ENCODE results near the gene GIGYF1.
"Not testable (repeated sequence)": the region's sequence is repeated elsewhere in the genome, so short reads cannot be mapped to it uniquely, and the experiment has no call there.

Gene GIGYF1

DNA sequence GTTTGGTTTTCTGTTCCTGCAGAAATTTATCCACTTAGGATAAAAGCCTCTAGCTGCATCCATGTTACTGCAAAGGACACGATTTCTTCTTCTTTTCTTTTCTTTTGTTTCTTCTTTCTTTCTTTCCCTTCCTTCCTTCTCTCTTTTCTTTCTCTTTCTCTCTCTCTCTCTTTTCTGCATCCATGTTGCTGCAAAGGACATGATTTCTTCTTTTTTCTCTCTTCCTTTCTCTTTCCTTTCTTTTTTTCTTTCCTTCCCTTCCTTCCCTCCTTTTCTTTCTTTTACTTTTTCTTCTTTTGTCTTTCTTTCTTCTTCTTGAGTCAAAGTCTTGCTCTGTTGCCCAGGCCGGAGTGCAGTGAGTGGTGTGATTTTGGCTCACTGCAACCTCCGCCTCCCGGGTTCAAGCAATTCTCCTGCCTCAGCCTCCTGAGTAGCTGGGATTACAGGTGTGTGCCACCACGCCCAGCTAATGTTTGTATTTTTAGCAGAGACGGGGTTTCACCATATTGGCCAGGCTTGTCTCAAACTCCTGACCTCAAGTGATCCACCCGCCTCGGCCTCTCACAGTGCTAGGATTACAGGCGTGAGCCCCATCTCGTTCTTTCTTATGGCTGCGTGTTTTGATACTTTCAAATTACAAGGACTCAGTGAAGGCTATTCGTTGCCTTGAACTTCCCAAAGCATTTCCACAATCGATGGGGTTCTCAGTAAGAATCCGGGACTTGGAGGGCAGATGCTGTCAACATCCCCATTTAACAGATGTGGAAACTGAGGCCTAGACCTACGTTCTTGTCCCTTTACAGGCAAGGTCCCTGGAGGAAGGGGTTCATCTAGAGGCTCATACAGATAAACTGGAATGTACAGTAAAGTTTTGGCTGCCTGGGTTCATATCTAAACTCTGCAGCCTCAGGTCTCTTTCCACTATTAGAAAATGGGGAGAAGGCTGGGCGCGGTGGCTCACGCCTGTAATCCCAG lies 22.4 kb downstream of the GIGYF1 start:
- DNase-seq (ENCODE audit: low read depth): no peak

DNA sequence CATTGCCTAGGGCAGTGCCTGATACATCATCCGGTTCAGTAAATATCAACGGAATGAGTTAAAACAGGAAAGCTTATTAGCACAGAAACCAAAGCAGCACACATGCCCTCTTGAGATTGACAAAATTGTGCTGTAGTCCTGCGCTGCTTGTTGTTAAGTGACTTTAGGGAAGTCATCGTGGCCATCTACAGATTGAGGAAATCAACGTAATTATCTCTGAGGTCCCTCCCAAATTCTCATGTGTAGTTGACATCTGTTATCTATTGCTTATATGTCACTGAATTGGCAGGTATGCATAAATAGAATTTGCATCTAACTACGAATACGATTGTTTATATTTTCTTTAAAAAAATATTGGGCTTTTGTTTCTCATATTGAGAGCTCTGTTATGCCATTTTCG lies 24.0 kb downstream of the GIGYF1 start:
- DNase-seq (ENCODE audit: low read depth): no peak

DNA sequence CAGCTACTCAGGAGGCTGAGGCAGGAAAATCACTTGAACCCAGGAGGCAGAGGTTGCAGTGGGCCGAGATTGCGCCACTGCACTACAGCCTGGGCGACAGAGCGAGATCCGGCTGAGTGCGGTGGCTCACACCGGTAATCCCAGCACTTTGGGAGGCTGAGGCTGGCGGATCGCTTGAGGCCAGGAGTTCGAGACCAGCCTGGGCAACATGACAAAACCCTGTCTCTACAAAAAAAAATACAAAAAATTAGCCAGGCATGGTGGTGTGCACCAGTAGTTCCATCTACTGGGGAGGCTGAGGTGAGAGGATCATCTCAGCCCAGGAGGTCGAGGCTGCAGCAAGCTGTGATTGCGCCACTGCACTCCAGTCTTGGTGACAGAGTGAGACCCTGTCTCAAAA lies 24.9 kb downstream of the GIGYF1 start:
- not testable (repeated sequence) for DNase-seq (ENCODE audit: low read depth)

DNA sequence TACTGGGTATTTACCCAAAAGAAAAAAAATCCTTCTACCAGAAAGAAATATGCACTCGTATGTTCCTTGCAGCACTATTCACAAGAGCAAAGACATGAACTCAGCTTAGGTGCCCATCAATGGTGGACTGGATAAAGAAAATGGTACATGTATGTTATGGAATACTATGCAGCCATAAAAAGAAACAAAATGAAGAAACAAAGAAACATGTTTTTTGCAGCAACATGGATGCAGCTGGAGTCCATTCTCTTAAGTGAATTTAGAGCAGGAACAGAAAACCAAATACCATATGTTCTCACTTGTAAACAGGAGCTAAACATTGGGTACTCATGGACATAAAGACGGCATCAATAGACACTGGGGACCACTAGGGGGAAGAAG lies 26.0 kb downstream of the GIGYF1 start:
- DNase-seq (ENCODE audit: low read depth): no peak

DNA sequence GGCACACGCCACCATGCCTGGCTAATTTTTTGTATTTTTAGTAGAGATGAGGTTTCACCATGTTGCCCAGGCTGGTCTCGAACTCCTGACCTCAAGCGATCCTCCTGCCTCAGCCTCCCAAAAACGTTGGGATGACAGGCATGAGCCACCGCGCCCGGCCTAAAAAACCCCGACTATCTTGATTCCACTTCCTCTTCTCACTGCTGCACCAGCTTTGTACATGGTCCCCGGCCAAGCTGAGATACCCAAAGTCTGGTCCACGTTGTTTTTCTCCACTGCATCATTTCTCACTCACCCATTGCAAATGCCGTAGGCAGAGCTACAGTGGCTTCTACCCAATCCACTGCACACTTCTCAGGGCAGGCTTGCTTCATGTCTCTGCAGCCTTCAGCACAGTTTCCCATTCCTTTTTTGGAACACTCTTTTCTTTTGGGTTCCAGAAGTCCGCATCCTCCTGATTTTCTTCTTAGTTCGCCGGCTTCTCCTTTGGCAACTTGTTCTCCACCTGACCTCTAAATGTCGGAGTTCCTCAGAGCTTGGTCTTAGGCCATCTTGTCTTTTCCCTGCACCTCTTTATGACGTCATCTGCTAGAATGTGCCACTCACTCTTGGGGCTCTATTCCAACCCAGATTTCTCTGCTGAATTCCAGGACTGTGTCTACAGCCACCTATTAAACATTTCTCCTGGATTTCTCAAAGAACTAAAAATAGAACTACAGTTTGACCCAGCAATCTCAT lies 26.6 kb downstream of the GIGYF1 start:
- no peak for DNase-seq (ENCODE audit: low read depth)

DNA sequence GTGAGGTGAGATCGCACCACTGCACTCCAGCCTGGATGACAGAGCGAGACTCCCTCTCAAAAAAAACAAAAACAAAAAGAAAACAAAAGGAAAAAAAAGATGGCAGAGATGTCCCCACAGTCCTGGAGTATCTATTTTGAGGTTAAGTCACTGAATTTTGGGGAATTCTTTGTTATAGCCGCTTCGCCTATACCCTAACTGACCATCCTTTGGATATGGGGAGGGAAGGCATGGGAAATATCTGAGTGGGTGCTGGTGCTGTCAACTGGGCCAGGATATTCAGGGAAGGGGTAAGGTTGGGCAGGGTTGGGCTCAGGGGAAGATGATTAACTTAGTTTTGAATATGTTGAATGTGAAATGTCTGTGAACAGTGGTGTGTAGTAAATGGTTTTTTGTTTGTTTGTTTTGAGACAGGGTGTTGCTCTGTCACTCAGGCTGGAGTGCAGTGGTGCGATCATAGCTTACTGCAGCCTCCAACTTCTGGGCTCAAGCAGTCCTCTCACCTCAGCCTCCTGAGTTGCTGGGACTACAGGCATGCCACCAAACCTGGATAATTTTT lies 28.8 kb downstream of the GIGYF1 start:
- no peak for DNase-seq (ENCODE audit: low read depth)

DNA sequence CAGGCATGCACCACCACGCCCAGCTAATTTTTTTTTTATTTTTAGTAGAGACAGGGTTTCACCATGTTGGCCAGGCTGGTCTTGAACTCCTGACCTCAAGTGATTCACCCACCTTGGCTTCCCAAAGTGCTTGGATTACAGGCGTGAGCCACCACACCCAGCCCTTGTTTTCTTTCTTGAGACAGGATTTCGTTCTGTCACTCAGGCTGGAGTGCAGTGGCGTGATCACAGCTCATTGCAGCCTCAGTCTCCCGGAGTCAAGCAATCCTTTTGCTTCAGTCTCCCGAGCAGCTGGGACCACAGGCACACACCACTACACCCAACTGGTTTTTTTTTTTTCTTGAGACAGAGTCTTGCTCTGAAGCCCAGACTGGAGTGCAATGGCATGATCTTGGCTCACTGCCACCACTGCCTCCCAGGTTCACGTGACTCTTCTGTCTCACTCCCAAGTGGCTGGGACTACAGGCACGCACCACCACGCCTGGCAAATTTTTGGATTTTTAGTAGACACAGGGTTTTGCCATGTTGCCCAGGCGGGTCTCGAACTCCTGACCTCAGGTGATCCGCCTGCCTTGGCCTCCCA lies 31.8 kb downstream of the GIGYF1 start:
- DNase-seq (ENCODE audit: low read depth): not testable (repeated sequence)

DNA sequence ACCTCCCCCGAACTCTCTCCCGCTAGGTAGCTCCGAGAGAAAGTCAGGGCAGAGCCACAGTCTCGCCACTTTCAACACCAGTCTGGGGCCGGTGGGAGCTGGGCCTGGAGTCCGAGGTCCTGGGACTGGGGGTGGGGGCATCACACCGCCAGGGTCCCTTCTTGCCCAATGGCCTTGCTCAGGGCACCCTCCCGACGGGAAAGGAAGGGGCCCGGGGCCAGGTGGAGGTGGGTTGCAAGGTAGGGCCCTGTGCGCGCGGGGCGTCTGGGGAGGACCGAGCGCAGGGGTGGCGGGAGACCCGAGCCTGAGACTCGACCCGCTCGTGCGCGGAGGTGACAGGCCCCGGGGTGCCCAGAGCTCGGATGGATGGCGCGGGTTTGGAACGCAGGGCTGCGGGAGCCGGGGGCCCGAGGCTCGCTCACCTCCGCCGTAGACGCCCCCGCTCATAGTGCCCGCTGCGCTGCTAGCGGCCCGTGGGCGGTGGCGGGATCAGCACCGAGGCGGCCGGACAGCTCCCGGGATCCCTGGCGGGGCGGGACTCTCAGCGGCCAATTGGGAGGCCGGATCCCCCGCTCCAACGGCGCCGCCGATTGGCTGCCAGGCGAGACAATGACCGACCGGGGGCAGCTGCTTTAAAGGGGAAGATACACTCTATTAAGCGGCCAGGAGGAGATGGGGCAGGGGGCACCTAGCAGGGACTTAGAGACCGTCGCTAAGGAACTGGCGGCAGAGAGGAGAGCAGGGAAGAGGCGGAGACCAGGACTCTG lies 38.0 kb downstream of the GIGYF1 start, which contains the start of gene ACTL6B:
ACTL6B (minus strand) TSS at position 541 of the 767 bp plus-strand sequence; CDS start at position 447, 94 bp downstream.
- DNase-seq (ENCODE audit: low read depth): no peak

DNA sequence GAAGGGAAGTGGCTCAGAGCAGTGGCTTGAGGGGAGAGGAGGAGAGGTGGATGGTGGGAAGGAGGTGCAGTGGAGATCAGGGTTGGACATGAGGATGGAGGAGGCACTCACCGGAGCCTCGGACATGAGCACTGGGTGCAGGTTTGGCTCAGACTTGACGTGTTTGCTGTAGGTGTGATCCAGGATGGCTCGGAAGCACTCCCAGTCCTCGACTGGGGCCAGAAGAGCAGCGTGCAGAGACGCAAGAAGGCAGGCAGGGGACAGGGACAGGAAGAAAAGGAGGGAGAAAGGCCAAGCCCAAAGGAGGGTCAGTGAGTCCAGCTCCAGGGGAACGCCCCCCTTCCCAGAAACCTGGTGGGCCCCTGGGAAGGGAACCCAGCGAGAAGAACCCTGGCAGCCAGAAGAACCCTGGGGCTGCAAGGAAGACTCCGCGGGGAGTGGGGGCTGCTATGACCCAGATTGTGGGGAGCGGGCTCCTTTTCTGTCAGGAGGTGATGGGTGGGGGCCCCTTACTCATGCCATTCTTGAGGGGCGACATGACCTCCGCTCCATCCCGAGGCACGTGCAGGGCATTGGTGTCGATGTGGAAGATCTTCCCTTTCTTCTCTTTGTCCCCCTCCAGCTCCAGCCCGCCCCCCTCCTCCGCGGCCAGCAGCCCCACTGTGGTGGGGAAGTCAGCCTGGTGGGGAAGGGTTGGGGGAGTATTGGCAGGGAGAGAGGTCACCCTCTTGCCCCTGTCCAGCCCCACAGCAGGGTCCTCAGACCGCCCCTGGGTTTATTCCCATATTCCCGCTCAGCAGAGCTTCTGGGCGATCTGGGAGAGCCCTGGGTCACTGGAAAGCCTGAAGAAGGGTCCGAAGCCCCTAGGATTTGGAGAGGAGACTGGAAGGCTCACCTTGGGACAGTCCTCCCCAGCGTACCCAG lies 38.9 kb downstream of the GIGYF1 start:
- no peak for DNase-seq (ENCODE audit: low read depth)

DNA sequence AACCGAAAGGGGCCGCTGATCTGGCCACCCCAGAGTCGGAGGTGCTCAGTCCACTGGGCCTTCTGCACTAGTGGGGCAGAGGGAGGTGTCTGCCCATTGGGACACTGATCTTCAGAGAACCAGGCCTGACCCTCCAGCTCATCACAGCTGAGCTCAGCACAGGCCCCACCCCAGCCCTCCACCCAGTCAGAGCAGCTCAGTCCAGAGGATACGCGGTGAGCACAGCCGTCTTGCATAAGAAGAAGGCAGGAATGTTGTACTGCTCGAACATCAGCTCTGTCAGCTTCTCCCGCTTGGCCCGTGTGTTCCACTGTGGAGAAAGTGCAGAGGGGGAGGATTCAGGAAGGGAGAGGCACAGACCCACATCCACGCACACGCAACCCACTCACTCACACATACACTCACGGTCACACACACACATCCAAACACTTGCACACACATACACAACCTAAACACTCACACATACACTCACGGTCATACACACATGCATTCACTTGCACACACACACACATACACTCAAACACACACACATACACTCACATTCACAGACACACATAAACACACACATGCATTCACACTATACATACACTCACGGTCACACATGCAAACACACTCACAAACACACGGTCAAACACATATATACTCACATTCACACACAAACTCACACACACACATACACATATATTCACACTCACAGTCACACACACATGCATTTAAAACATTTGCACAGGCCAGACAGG lies 44.1 kb downstream of the GIGYF1 start:
- DNase-seq (ENCODE audit: low read depth): no peak

DNA sequence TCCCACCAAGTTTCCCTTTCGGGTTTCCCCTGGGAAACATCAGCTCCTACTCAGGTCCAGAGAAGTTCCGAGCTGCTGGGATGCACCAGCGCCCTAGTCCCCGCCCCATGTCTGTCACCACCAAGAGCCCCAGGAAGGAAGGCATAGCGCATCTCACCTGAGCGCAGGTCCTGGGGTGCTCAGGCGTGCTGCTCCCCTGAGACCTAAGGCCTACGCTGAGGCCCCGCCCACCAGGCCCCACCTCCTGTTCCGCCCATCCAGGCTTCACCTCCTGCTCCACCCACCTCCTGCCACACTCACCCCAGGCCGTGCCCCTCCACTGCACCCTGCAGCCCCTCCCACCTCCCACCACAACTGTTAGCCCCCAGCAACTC lies 51.5 kb downstream of the GIGYF1 start:
- DNase-seq (ENCODE audit: low read depth): no peak

DNA sequence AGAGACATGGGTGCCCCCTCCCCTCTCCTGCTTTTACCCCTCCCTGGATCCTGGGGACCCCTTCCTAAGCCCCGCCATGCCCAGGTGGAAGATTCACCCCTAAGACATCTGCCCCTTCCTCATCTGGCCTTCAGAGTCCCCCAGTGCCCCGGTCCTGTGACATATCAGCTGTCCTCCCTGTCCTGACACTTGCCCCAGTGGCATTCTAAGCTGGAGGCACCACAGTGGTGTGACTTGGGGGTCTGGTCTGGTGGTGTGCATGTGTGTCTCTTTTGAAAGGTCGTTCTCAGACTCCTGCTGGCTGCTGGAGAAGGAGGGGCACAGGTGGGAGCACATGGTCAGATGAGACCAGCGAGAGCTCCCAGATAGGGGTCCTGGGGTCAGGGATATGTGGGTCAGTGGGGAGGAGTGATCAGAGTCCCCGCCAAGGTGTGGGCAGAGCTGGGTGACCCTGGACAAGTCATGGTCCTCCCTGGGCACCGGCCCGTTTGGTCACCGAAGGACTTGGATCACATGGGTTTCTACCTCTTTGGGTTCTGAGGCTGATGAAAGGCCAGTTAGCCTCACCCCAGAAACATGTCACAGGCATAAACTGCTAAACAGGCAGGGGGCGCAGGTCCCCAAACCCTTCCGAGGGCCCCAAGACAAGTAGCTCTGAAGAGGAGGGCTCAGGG lies 52.1 kb downstream of the GIGYF1 start:
- DNase-seq (ENCODE audit: low read depth): no peak

DNA sequence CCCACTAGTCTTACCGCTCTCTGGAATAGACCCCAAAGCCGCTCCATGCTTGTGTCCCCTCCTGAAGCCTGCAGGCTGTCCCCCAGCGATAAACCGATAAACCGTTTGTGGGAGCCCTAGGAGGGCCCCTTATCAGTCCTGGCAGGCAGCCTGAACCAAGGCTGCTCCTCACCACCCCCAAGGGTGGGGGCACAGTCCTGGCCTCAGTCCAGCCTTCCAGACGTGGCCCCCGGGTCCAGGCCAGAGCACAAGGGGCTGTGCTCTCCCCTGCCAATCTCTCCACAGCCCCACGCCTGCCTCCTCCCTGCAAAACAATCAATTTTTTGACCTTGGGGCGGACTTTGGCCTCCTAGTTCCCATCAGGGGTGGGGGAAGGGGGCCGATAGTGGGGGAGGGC lies 52.6 kb downstream of the GIGYF1 start, which contains the start of gene TFR2:
TFR2 (minus strand) TSS at position 90 of the 397 bp plus-strand sequence; CDS start at position 47, 43 bp downstream.
- DNase-seq (ENCODE audit: low read depth): no peak

DNA sequence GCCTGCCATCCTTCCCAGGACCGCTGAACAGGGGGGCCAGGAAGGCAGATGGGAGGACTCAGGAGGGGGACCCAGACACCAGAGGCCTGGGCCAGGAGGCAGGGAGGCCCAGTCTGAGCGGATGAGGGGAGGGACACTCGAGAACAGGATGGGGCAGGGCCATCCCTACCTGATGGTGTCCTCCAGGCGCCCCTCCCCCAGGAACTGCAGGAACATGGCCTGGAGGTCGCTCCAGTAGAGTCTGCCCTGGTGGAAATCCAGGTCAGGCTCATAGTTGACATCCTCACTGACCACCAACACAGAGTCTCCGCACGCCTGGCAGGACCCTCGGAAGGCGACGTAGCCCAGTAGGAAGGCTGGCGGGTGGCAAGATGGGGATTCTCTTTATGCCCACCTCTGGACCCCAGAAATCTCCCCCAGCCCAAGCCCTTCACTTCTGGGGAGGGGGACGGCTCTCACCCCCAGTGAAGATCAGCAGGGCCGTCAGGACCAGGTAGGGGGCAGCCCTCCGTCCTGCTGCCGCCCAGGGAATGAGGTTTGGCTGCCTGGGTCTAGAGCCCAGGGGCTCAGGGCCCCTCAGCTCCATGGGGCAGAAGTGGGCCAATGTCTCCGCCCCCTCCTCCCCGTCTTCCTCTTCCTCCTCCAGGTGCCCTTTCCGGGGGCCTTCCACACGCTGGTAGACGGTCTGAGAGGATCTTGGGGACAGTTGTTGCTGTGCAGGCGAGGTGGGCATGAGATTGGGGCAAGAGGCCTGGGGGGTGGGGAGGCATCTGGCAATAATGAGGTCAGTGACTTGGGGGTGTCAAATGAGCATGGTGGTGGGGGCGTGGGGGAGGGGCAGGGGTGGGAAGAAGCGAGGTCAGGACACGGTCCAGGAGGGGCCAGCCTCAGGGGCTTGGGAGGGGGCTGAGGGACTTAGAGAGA lies 53.3 kb downstream of the GIGYF1 start:
- DNase-seq (ENCODE audit: low read depth): no peak

DNA sequence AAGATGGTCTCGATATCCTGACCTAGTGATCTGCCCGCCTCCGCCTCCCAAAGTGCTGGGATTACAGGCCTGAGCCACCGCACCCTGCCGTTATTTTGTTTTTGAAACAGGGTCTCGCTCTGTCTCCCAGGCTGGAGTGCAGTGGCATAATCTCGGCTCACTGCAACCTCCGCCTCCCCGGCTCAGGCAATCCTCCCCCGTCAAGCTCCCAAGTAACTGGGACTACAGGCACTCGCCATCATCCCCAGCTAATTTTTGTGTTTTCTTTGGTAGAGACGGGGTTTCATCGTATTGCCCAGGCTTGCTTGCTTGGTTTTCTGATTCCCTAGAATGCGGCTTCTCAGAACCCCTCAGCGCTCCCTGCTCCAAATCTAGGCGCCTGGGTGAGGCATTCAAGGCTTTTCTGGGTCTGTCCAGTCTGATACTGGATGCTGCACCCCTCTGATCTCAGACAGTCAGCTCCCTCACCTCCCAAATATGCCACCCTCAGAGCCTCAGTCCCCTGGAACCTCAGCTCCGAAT lies 54.0 kb downstream of the GIGYF1 start:
- DNase-seq (ENCODE audit: low read depth): no peak

DNA sequence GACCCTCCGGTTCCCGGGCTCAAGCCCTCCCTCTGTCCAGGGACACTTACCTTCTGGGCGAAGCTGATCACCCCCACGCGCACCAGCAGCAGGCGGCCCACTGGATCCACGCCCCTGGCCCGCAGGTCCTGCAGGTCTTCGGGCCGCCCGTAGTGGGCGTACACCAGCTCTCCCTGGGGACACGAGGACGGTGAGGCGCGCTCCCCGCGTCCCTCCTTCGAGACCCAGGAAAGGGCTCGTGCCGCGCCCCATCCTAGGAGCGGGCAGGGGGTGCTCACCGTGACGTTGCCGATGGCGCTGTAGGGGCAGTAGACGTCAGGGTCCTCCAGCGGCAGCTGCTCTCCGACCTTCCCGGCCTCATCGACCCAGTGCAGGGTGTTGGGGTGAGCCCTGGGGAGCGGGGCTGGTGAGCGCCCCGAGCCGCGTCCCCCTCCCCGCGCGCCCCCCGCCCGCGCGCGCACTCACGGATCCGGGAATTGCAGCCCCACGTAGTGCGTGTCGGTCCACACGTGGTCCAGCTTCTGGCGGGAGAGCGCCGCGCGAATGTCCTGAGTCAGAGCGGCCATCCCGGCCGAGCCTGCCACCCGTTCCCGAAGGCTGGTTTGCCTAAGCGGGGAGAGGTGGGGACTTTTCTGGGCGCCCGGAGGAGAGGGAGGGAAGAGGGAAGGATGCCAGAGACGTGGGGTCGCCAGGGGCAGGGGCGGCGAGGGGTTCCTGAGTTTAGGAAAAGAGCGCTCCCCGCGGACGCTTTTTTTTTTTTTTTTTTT lies 60.9 kb downstream of the GIGYF1 start:
- DNase-seq (ENCODE audit: low read depth): no peak

DNA sequence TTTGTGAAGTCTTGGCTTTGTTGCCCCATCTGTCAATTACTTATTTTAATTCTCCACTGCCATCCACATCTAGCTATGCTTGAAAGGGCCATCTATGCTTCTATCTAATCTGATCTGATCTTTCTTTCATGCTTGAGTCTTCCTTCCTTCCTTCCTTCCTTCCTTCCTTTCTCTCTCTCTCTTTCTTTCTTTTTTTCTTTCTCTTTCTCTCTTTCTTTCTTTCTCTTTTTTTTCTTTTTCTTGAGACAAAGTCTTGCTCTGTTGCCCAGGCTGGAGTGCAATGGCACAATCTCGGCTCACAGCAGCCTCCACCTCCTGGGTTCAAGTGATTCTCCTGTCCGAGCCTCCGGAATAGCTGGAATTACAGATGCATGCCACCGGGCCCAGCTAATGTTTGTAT lies 64.0 kb downstream of the GIGYF1 start:
- no peak for DNase-seq (ENCODE audit: low read depth)

Measured in fibroblast of gingiva (primary cell).